K562 (cell line): ENCODE measurements around the gene OR2B6. TPM values are rescaled to one million over a fixed set of nuclear protein-coding genes. Genes with fewer than 3 reads are reported as not detected.

Source experiments
- ATAC-seq: fragments of 200-7000 bp; cut with Tn5 transposase; 3 replicates; pipeline ENCODE4 v1.9.1; 2020; ENCODE audit warnings: moderate library complexity
- BruUV-seq: library from RNA; stranded (reverse); fragments of 400-500 nt; replicated peaks from 2 replicates; lab custom pipeline; 2021; lab: Mats Ljungman, UMichigan
- CTCF ChIA-PET: fragments of 300-600 bp; formaldehyde crosslinking; extraction: SDS; loops from one replicate; lab custom pipeline; 2021; ENCODE audit warnings: low intra/inter-chr PET ratio; lab: Yijun Ruan, JAX
- POLR2A ChIA-PET: fragments of 300-600, 350-650 bp; sonication (Branson Sonifier 250); formaldehyde crosslinking; extraction: SDS; loops from one replicate; lab custom pipeline; 2021; ENCODE audit warnings: antibody characterized with exemption, inconsistent platforms; lab: Yijun Ruan, JAX
- DNase-seq, 4 experiments: peaks; one replicate each; pipeline versions ENCODE4 v3.0.0 to v3.0.0-alpha.2; 2011 to 2018; ENCODE audit warnings: low spot score in 3 of 4, mixed read lengths in 3 of 4; ENCODE audit errors: extremely low read depth in 1 of 4
- FAIRE-seq: peaks from 2 replicates; lab custom pipeline; 2011; peaks lifted over from hg19 to GRCh38; lab: Jason Lieb, UNC
- H2AFZ ChIP-seq: 2 replicates; pipeline ENCODE4 v1.6.0; 2011; ENCODE audit warnings: low read depth, low read length, control low read depth, inconsistent platforms
- H3K27ac ChIP-seq: fragments of 200-600 bp; 3 replicates; pipeline ENCODE4 v1.8.0; 2011; ENCODE audit warnings: low read depth, mild to moderate bottlenecking, control low read depth, inconsistent platforms, low read length, moderate library complexity, mixed read lengths; ENCODE audit errors: extremely low read depth
- H3K27me3 ChIP-seq, 2 experiments: fragments of 300-600 bp in 1 of 2; 2 replicates in 1 of 2; 3 replicates in 1 of 2; pipeline versions ENCODE4 v1.6.0 to v1.8.0; 2011; ENCODE audit warnings: inconsistent platforms in 2 of 2, low read length in 2 of 2, mild to moderate bottlenecking in 1 of 2, mixed read lengths in 1 of 2, moderate library complexity in 1 of 2; ENCODE audit not compliant: control insufficient read depth in 2 of 2, insufficient read depth in 2 of 2
- H3K36me3 ChIP-seq: fragments of 300-600 bp; 3 replicates; pipeline ENCODE4 v1.8.0; 2011; ENCODE audit warnings: mild to moderate bottlenecking, low read length, inconsistent platforms; ENCODE audit not compliant: control insufficient read depth, insufficient read depth
- H3K4me1 ChIP-seq, 2 experiments: fragments of 200-600 bp in 1 of 2; replicated peaks in 1 of 2; 2 replicates in 1 of 2; 3 replicates in 1 of 2; pipeline versions ENCODE4 v1.5.1 to v1.8.0; 2011; ENCODE audit warnings: inconsistent platforms in 2 of 2, low read length in 2 of 2, mild to moderate bottlenecking in 1 of 2, mixed read lengths in 1 of 2, moderate library complexity in 1 of 2; ENCODE audit not compliant: control insufficient read depth in 2 of 2, insufficient read depth in 2 of 2
- H3K4me2 ChIP-seq: 2 replicates; pipeline ENCODE4 v1.6.1; 2011; ENCODE audit warnings: low read length, control low read depth, inconsistent platforms, mixed read lengths; ENCODE audit not compliant: insufficient read depth
- H3K4me3 ChIP-seq: fragments of 200-600 bp; sonication (generic), shearing (Covaris generic); 2 replicates; pipeline ENCODE4 v1.5.1; 2016; ENCODE audit warnings: control low read depth, inconsistent platforms
- H3K79me2 ChIP-seq: fragments of 200-600 bp; 3 replicates; pipeline ENCODE4 v1.8.0; 2011; ENCODE audit warnings: low read length, inconsistent platforms; ENCODE audit not compliant: control insufficient read depth, insufficient read depth
- H3K9ac ChIP-seq, 2 experiments: 2 replicates each; pipeline versions ENCODE4 v1.6.0 to v1.6.1; 2011; ENCODE audit warnings: low read depth in 2 of 2, low read length in 2 of 2, control low read depth in 1 of 2, inconsistent platforms in 1 of 2, mild to moderate bottlenecking in 1 of 2, mixed read lengths in 1 of 2; ENCODE audit not compliant: insufficient read depth in 1 of 2
- H3K9me1 ChIP-seq: one replicate; pipeline ENCODE4 v1.6.0; 2011; ENCODE audit warnings: inconsistent platforms, mild to moderate bottlenecking, low read length, moderate library complexity; ENCODE audit not compliant: control insufficient read depth, insufficient read depth
- H3K9me3 ChIP-seq: replicated peaks from 2 replicates; pipeline ENCODE4 v1.5.1; 2011; ENCODE audit warnings: low read depth, low read length, inconsistent platforms; ENCODE audit not compliant: control insufficient read depth, insufficient read depth
- H4K20me1 ChIP-seq: replicated peaks from 2 replicates; pipeline ENCODE4 v1.6.1; 2011; ENCODE audit warnings: low read length, inconsistent platforms, mixed read lengths; ENCODE audit not compliant: control insufficient read depth, insufficient read depth
- FOXM1 ChIP-seq, 2 experiments: fragments of 450-650 bp in 1 of 2; sonication (generic) in 1 of 2; formaldehyde crosslinking in 1 of 2; IDR thresholded peaks; 2 replicates each; pipeline versions ENCODE4 v1.6.1 to v1.9.0; 2017 to 2022; ENCODE audit warnings: low read depth in 2 of 2, mild to moderate bottlenecking in 2 of 2, missing genetic modification reagents in 1 of 2, moderate library complexity in 1 of 2
- KLF16 ChIP-seq: IDR thresholded peaks from 2 replicates; pipeline ENCODE4 v1.6.1; 2016; ENCODE audit warnings: antibody characterized with exemption
- NCOA4 ChIP-seq: fragments of 450-650 bp; IDR thresholded peaks from 2 replicates; pipeline ENCODE4 v1.6.1; 2018; ENCODE audit warnings: mild to moderate bottlenecking; ENCODE audit not compliant: partially characterized antibody
- U2AF1 ChIP-seq: fragments of 200-400 bp; formaldehyde crosslinking; optimal IDR thresholded peaks from 2 replicates; pipeline ENCODE3; 2017; ENCODE audit warnings: mild to moderate bottlenecking, low read depth, low read length, moderate library complexity
- USF2 ChIP-seq: sonication (generic); formaldehyde crosslinking; IDR thresholded peaks from 2 replicates; pipeline ENCODE4 v1.5.0; 2020; ENCODE audit warnings: missing genetic modification reagents
- ZNF263 ChIP-seq: sonication (generic); formaldehyde crosslinking; IDR thresholded peaks from 2 replicates; pipeline ENCODE4 v1.8.0; 2022; ENCODE audit warnings: mild to moderate bottlenecking, missing genetic modification reagents, borderline replicate concordance
- WGBS: fragments of 100-300 bp; shearing (Covaris generic); methylation state at CpG from one replicate; pipeline ENCODE4 v1.1.6; 2016; ENCODE audit warnings: low coverage, mixed read lengths; ENCODE audit not compliant: insufficient coverage; ENCODE audit errors: missing lambda C conversion rate; 5-methylcytosine and 5-hydroxymethylcytosine counted together
- in situ Hi-C: fragments of 300-500 bp; cut with MboI; formaldehyde crosslinking; loops from 4 replicates; pipeline ENCODE4 v1.15.0; 2018; ENCODE audit warnings: inconsistent platforms, mixed read lengths
- intact Hi-C: fragments of 100-400 bp; cut with micrococcal nuclease; formaldehyde crosslinking; loops from 2 replicates; pipeline ENCODE4 v1.14.2; 2022
- polyA plus RNA-seq, 8 experiments: library from polyadenylated mRNA; depleted of rRNA in 4 of 8; stranded (reverse) in 5 of 8; unstranded in 3 of 8; fragments of >200 nt; fragmentation: Nextera tagmentation in 2 of 8; fragmentation: Illumina TruSeq in 1 of 8; extraction: Ambion mirVana in 2 of 8; extraction: Trizol in 1 of 8; gene quantifications; 2 replicates each; pipeline versions ENCODE4 v1.2.1 to v1.2.3, GENCODE V29; 2011 to 2014; ENCODE audit warnings: inconsistent platforms in 1 of 8, missing spikeins in 1 of 8
- total RNA-seq, 7 experiments: library from RNA; depleted of rRNA in 6 of 7; stranded (reverse); fragments of >200 nt in 6 of 7; fragmentation: Illumina TruSeq in 2 of 7; extraction: Trizol in 2 of 7; gene quantifications; 2 replicates each; pipeline versions ENCODE4 v1.2.1 to v1.2.3, GENCODE V29; 2011 to 2021; ENCODE audit warnings: low replicate concordance in 1 of 7
- TF ChIP-seq, protein P1 (sequence below): sonication (generic); formaldehyde crosslinking; IDR thresholded peaks from 2 replicates; pipeline ENCODE4 v1.8.0; 2022; ENCODE audit warnings: mild to moderate bottlenecking, missing genetic modification reagents, borderline replicate concordance

Gene OR2B6
- total and polyA plus RNA-seq, 9 of the 15 experiments (the other 6 are each of a cell fraction or from before 2014, with no cell fraction given) = 1.9 to 18.7 (median 4.4) TPM

DNA sequence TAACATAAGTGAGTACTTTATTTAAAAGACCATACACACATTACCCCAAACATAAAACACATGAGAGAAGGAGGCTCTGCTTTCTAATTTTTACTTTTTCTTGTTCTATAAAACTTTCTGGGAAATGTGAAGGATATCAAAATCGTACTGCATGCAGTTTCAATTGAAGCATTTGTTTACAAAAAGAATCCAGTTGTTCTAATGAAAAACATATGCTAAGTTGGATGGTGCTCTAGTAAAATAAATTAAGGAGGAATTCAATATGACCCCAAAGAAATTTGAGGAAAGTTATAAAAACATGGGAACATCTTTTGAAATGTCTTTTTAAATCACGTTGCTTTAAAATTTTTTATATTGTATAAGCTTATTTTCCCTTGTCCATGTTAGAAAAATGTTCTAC lies 37.6 kb downstream of the OR2B6 start:
- H3K4me3 ChIP-seq = no peak overlapping the region
- H3K79me2 ChIP-seq = no peaks in the 10 kb centered on the region
- H3K9me3 ChIP-seq = no peaks in the 10 kb centered on the region
- no peaks in the 10 kb centered on the region for H4K20me1 ChIP-seq
- H3K4me2 ChIP-seq = no peak overlapping the region
- CTCF ChIA-PET = no interaction called here
- H3K9ac ChIP-seq = no peak overlapping the region
- H2AFZ ChIP-seq = no peak overlapping the region
- ATAC-seq (no peak), DNase-seq (no peak)
- intact Hi-C loops (no loop called here), in situ Hi-C loops (no loop called here)
- no peaks in the 10 kb centered on the region for H3K36me3 ChIP-seq
- no peaks in the 10 kb centered on the region for H3K9me1 ChIP-seq
- no TSS peak for BruUV-seq
- POLR2A ChIA-PET = interaction anchor here (0.6 to 0.7 kb wide), 3 partner anchors 16 to 1784 kb away, joined by 3 to 4 read pairs (median 3); no protein-coding TSS in a partner anchor
- no peak overlapping the region for H3K27ac ChIP-seq
- no peak for TF ChIP-seq USF2 (CRISPR knock-in tag)
- no peak for TF ChIP-seq KLF16
- TF ChIP-seq U2AF1 = no peak
- no peak for TF ChIP-seq FOXM1 (IDR thresholded peaks at IDR 0.05; ENCODE audit: low read depth)
- no peak for TF ChIP-seq FOXM1 (CRISPR knock-in tag; IDR thresholded peaks at IDR 0.05; ENCODE audit: low read depth)
- no peak for TF ChIP-seq NCOA4
- TF ChIP-seq, protein P1, sequence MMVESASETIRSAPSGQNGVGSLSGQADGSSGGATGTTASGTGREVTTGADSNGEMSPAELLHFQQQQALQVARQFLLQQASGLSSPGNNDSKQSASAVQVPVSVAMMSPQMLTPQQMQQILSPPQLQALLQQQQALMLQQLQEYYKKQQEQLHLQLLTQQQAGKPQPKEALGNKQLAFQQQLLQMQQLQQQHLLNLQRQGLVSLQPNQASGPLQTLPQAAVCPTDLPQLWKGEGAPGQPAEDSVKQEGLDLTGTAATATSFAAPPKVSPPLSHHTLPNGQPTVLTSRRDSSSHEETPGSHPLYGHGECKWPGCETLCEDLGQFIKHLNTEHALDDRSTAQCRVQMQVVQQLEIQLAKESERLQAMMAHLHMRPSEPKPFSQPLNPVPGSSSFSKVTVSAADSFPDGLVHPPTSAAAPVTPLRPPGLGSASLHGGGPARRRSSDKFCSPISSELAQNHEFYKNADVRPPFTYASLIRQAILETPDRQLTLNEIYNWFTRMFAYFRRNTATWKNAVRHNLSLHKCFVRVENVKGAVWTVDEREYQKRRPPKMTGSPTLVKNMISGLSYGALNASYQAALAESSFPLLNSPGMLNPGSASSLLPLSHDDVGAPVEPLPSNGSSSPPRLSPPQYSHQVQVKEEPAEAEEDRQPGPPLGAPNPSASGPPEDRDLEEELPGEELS (CRISPR knock-in tag) = no peak
- TF ChIP-seq ZNF263 (CRISPR knock-in tag) = no peak
- TF ChIP-seq, all 486 proteins: peak for 0
- Histone ChIP-seq H3K27me3 (no peaks in the 10 kb centered on the region), H3K4me1 (no peaks in the 10 kb centered on the region)
- FAIRE-seq = no peak
- whole genome bisulfite sequencing = 0% methylated on average over 2 of the region's 2 CpGs
